IgD-negative memory B cell (primary cell): ENCODE data around the gene MAP3K4. TPM values are rescaled to one million over a fixed set of nuclear protein-coding genes. Genes with fewer than 3 reads are reported as not detected.

Experiments
- H3K27ac Mint-ChIP-seq, 3 donors: one replicate each; pipeline ENCODE4 v1.8.0; 2020 to 2022; ENCODE audit warnings: mild to moderate bottlenecking in 3 of 3, mixed read lengths in 3 of 3, moderate library complexity in 1 of 3
- H3K27me3 Mint-ChIP-seq: one replicate; pipeline ENCODE4 v1.8.0; 2021; ENCODE audit warnings: mixed read lengths
- H3K36me3 Mint-ChIP-seq: one replicate; pipeline ENCODE4 v1.8.0; 2020; ENCODE audit warnings: mild to moderate bottlenecking, mixed read lengths
- H3K4me1 Mint-ChIP-seq, 3 donors: one replicate each; pipeline ENCODE4 v1.8.0; 2020 to 2022; ENCODE audit warnings: mixed read lengths in 3 of 3, mild to moderate bottlenecking in 1 of 3
- H3K4me3 Mint-ChIP-seq, 4 donors: one replicate each; pipeline ENCODE4 v1.8.0; 2020 to 2022; ENCODE audit warnings: mild to moderate bottlenecking in 4 of 4, mixed read lengths in 4 of 4, moderate library complexity in 3 of 4
- H3K9me3 Mint-ChIP-seq, 3 donors: one replicate each; pipeline ENCODE4 v1.8.0; 2020 to 2021; ENCODE audit warnings: mixed read lengths in 3 of 3, mild to moderate bottlenecking in 1 of 3
- polyA plus RNA-seq: library from polyadenylated mRNA; unstranded; fragments of 300-500 nt; fragmentation: Illumina TruSeq; gene quantifications from one replicate; pipeline ENCODE4 v1.2.3, GENCODE V29; 2021

Gene MAP3K4
- polyA plus RNA-seq, 1 donor from 2014 or later: 10.5 TPM

DNA sequence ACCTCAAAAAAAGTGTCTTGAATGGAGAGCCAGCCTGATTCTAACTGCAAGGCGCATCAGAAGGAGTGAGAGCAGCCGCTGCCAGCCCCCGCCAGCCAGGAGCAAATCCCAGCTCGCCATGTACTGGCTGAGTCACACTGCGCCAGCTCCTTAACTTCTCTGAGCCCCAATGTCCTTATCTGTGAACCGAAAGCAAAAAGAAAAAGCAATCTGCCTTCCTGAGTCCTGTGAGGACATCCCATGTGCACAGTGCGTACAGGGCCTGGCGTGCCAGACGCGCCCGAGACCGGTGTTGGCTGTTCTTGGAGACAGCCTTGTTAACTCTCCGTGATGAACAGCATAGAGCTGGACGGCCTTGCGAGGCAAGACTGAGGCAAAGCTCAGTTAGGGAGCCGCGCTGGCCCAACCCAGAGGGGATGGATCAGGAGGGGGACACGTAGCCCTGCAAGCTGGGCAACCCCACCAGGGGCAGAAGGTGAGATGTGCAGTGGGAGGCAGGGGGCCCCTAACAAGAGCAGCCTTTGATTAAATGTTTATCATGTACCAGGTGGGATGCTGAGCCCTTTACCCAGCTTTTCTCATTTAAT lies 159.6 kb downstream of the MAP3K4 start:
- Mint-ChIP-seq H3K27me3 (peaks cover 6% of the 10 kb centered on the region), H3K36me3 (peaks cover 4% of the 10 kb centered on the region), H3K27ac (peak overlapping the region in 1 of 3 donors; percentile 13), H3K4me1 (no peaks in the 10 kb centered on the region), H3K9me3 (peaks cover 0 to 3% (median 0%) of the 10 kb centered on the region in 3 donors), H3K4me3 (no peak overlapping the region)

DNA sequence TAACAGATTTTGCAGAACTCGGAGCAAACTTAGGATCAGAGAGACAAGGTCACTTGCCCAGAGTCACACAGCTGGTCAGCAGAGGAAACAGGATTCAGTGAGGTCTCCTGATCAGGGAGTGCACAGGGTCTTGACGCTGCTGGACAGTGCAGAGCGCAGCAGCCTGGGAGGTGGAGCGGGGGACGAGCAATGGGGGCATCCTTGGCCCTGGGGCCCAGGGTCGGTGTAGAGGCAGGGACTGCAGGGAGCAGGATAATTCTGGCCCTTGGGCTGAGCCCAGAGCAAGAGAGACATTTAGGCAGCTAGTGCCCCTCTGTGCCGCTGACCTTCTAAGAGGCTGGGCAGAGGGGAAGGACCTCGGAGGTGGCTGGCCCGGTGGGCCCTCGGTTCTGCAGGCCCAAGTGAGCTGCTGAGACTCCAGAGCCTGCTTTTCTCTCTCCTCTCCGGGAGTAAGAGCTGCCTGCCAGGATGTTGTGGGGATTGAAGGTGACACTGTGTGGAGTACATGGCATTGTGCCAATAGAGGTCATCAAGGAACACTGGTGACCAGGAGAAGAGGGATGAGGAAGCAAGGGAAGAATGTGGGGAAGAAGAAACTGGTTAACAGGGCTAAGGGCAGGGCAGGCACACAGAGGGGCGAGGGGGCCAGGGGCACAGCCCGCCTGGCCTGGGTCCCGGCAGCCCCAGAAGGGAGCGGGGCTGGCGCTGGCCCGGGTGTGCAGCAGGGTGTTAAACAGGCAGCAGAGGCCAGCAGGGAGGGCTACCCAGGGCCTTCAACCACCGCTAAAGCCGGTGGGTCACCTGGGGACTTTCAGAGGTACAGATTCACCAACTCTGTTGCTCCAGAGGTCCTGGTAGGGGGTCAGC lies 160.3 kb downstream of the MAP3K4 start:
- no peaks in the 10 kb centered on the region for H3K4me1 Mint-ChIP-seq
- H3K36me3 Mint-ChIP-seq: no peaks in the 10 kb centered on the region
- H3K9me3 Mint-ChIP-seq: peaks cover 0 to 3% (median 0%) of the 10 kb centered on the region in 3 donors
- H3K27ac Mint-ChIP-seq: peak overlapping the region in 2 of 3 donors; percentile 10 to 41
- H3K4me3 Mint-ChIP-seq: no peak overlapping the region
- H3K27me3 Mint-ChIP-seq: peaks cover 6% of the 10 kb centered on the region

DNA sequence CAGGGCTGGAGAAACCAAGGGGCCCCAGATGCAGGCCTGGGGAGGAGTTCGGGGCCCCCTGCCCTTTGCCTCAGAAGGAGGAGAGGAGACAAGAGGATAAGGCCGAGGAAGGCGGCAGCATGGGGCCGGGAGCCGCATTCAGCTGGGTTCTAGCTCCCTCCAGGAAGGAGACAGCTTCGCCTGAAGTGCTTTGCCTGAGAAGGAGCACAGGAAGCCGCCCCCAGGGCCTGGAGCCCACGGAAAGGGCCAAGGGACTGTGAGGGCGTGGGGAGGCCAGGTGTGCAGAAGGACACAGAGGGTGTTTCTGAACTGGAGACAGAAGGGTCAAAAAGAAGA lies 160.9 kb downstream of the MAP3K4 start:
- H3K4me1 Mint-ChIP-seq: no peaks in the 10 kb centered on the region
- no peak overlapping the region for H3K4me3 Mint-ChIP-seq
- no peaks in the 10 kb centered on the region for H3K36me3 Mint-ChIP-seq
- peaks cover 6% of the 10 kb centered on the region for H3K27me3 Mint-ChIP-seq
- peaks cover 0 to 3% (median 0%) of the 10 kb centered on the region in 3 donors for H3K9me3 Mint-ChIP-seq
- H3K27ac Mint-ChIP-seq: peak overlapping the region in 1 of 3 donors; percentile 64

DNA sequence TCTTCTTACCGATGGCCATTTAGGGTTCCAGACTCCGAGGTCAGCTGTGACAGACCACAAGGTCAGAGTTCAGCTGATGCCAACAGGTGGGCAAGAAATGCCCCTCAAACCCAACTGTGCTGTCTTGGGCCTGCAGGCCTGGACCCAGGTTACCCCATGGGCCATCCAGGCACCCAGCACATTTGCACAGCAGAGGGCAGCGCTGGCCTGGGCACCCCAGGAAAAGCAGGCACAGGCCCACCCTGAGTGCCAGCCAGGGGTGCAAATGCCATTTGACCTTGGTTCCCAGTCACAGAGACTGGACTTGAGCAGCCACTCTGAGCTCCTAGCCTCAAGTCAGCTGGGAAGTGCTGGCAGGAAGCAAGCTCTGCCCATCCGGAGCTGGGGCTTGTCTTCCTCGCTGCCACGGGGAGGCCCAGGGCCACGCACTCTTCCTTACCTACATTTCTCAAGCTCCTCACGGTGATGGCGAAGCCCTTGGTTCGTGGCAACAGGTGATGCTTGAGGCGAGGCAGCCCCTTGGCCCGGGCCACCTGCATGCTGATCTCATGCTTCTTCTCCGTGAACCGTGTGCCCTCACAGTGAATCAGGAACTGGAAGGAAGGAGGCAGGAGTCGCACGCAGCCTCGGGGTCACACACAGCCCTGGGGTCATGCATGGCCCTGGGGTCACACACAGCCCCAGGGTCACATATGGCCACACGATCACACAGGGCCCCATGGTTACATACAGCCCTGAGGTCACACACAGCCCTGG lies 161.5 kb downstream of the MAP3K4 start:
- peaks cover 0 to 3% (median 2%) of the 10 kb centered on the region in 3 donors for H3K9me3 Mint-ChIP-seq
- peaks cover 2% of the 10 kb centered on the region for H3K36me3 Mint-ChIP-seq
- H3K27ac Mint-ChIP-seq: peak overlapping the region in 1 of 3 donors; percentile 64
- no peak overlapping the region for H3K4me3 Mint-ChIP-seq
- H3K4me1 Mint-ChIP-seq: no peaks in the 10 kb centered on the region
- H3K27me3 Mint-ChIP-seq: peaks cover 6% of the 10 kb centered on the region

DNA sequence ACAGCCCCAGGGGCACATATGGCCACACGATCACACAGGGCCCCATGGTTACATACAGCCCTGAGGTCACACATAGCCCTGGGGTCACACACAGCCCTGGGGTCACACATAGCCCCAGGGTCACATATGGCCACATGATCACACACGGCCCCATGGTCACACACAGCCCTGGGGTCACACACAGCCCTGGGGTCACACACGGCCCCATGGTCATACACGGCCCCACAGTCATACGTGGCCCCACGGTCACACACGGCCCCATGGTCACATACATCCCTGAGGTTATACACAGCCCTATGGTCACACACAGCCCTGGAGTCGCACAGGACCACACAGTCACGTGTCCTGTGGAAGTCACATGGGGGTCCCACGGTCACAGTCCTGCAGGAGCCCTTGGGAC lies 162.2 kb downstream of the MAP3K4 start:
- no peak overlapping the region for H3K27ac Mint-ChIP-seq
- H3K27me3 Mint-ChIP-seq: peaks cover 6% of the 10 kb centered on the region
- no peak overlapping the region for H3K4me3 Mint-ChIP-seq
- H3K9me3 Mint-ChIP-seq: peaks cover 0 to 4% (median 3%) of the 10 kb centered on the region in 3 donors
- peaks cover 2% of the 10 kb centered on the region for H3K36me3 Mint-ChIP-seq
- no peaks in the 10 kb centered on the region for H3K4me1 Mint-ChIP-seq

DNA sequence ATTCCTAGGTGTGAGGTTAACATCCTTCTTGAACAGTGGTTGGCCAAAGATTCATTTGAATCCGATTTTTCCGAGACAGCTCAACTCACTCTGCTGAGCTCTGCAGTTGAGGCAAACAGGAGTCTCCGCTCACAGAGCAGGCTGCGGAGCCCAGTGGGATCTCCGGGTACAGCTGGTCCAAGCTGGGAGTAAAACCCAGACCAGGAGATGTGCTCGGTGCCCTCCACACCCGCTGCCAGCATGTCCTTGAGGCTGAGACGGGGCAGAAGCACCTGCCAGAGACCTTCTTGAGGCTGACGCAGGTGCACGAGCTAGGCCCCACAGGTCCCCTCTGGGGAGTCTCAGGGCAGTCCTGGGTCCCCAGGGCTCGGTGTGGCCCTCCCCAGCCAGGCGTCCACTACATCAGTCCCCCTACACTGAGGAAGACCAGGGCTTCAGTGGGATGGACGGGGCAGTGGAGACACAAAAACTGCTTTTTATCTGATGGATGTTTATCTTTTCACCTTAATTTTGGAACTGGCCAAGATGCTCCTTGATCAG lies 163.3 kb downstream of the MAP3K4 start:
- H3K4me3 Mint-ChIP-seq: no peak overlapping the region
- H3K36me3 Mint-ChIP-seq: peaks cover 2% of the 10 kb centered on the region
- no peak overlapping the region for H3K27ac Mint-ChIP-seq
- no peaks in the 10 kb centered on the region for H3K4me1 Mint-ChIP-seq
- H3K9me3 Mint-ChIP-seq: peaks cover 0 to 4% (median 3%) of the 10 kb centered on the region in 3 donors
- peaks cover 2% of the 10 kb centered on the region for H3K27me3 Mint-ChIP-seq

DNA sequence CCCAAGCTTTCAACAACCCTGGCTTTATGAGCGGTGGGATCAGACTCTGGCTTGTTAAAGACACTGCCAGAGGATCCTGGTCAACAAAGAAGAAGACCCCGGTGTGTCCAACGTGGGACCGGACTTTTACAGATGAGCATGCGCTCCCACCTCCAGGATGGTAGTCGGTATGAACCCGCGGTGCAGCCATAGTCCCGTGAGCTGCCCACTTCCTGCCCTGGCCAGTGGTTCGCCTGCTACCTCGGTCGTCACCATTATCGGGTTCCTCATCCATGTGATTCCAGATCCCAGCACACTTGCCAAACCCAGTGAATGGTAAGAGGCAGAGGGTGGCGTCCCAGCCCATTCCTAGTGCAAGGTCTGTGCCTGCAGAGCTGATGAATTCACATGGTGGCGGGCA lies 169.6 kb downstream of the MAP3K4 start:
- Mint-ChIP-seq H3K4me1 (no peaks in the 10 kb centered on the region), H3K27me3 (no peaks in the 10 kb centered on the region), H3K27ac (no peak overlapping the region), H3K9me3 (peaks cover 0 to 4% (median 0%) of the 10 kb centered on the region in 3 donors), H3K36me3 (peaks cover 2% of the 10 kb centered on the region), H3K4me3 (no peak overlapping the region)

DNA sequence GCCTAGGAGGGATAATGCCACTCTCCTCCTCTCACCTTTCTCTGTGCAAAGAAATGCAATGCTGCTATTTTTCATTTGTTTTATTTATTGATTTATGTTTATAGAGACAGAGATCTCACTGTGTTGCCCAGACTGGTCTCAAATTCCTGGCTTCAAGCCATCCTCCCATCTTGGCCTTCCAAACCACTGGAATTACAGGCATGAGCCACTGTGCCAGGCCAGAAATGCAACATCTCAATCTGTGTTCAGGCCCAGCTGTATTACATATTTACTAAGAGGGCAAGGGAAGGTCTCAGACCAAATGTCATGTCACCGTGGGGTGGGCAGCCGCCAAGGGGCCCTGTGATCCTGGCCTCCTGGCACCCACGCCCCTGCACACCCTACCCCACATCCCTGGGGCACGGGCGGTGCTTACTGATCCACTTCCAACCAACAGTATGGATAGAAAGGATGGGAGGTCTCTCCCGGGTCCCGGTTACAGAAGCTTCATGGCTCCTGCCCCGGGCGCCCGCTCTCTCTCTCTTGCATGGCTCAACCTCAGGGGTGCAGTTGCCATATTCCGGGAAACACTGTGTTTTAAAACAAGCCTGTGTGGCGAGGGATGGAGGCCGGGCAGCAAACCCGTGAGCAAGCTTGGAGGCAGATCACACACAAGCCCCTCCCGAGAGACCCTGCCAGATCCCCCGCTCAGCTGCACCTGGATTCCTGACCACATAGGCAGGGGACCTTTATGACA lies 170.5 kb downstream of the MAP3K4 start:
- Mint-ChIP-seq H3K9me3 (peaks cover 0 to 4% (median 0%) of the 10 kb centered on the region in 3 donors), H3K4me3 (no peak overlapping the region), H3K27me3 (no peaks in the 10 kb centered on the region), H3K36me3 (peaks cover 2% of the 10 kb centered on the region), H3K4me1 (no peaks in the 10 kb centered on the region), H3K27ac (no peak overlapping the region)

DNA sequence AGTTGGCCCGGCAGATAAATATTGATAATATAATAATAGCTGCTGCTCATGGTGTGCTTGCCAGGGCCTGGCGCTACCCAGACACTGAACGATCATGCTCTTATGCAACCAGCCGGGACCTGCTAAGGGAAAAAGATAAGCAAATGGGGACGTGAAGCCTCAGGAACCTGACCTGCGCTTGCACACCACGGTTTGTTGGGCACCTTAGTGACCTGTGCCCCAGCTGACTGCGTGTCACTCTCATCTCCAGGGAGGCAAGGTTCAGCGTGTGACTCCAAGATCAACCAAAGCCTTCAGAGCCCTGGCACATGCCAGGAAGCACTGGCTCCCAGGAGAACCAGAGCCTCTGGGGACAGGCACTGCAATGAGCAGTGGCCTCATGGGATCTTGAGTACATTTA lies 171.2 kb downstream of the MAP3K4 start:
- no peaks in the 10 kb centered on the region for H3K27me3 Mint-ChIP-seq
- peaks cover 0 to 4% (median 0%) of the 10 kb centered on the region in 3 donors for H3K9me3 Mint-ChIP-seq
- H3K4me3 Mint-ChIP-seq: no peak overlapping the region
- H3K36me3 Mint-ChIP-seq: peaks cover under 1% of the 10 kb centered on the region
- no peak overlapping the region for H3K27ac Mint-ChIP-seq
- H3K4me1 Mint-ChIP-seq: no peaks in the 10 kb centered on the region

DNA sequence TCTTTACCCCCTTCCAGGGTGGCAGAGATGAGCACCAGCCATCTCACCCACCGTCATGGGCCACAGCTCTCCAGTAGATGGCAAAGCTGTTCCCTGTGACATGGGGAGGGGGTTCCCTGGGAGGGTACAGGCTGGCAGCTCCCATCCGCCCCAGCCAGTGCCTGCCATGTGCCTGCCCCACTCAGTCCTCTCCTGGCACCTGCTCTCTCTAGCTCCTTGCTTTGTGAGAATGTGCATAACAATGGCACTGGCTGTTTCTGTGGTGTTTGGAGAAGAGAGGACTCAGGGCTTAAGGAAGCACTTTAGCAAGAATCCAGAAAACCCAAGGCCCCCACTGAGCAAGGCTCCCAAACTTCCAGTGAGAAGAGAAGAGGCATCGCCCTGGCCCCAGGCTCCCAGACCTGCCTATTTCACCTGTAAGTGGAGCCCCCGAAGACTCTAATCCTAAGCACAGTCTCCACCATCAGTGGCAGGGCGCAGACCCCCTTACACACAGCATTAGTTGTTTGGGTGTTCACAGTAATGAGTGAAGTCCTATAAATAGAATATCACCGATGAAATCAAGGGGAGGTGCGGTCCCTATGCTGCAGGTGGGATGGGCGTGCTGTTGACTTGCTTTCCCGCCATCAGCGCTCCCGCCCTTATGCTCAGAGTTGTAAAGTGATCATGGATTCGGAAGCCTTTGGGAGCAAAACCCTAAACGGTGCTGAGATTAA lies 172.1 kb downstream of the MAP3K4 start:
- H3K36me3 Mint-ChIP-seq: peaks cover 3% of the 10 kb centered on the region
- H3K4me1 Mint-ChIP-seq: peaks cover 0 to 1% (median 1%) of the 10 kb centered on the region in 3 donors
- H3K27ac Mint-ChIP-seq: peak overlapping the region in 1 of 3 donors; percentile 47
- H3K27me3 Mint-ChIP-seq: no peaks in the 10 kb centered on the region
- no peaks in the 10 kb centered on the region for H3K9me3 Mint-ChIP-seq
- no peak overlapping the region for H3K4me3 Mint-ChIP-seq

DNA sequence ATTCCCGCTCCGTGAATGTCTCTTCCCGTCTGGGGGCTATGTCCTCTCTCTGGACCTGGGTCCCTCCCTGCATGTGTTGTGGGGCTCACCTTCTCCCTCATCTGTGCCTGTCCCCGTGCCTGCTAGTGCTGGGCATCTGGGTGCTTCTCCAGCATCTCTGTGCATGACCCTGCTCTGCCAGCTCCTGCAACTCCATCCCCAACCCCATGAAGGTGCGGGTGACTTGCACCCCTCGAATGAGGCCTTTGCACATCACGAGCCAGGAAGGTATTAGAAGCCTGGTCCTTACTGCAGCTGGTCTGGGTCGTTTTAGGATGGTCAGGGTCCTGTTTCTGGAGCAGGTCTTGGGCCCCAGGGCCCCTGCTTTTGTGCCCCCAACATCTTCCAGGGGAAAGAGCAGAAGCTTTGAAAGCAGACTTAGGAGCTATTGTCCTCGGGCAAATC lies 172.6 kb downstream of the MAP3K4 start:
- Mint-ChIP-seq H3K27ac (no peak overlapping the region), H3K36me3 (peaks cover 3% of the 10 kb centered on the region), H3K27me3 (no peaks in the 10 kb centered on the region), H3K9me3 (no peaks in the 10 kb centered on the region), H3K4me3 (no peak overlapping the region), H3K4me1 (peaks cover 0 to 7% (median 6%) of the 10 kb centered on the region in 3 donors)

DNA sequence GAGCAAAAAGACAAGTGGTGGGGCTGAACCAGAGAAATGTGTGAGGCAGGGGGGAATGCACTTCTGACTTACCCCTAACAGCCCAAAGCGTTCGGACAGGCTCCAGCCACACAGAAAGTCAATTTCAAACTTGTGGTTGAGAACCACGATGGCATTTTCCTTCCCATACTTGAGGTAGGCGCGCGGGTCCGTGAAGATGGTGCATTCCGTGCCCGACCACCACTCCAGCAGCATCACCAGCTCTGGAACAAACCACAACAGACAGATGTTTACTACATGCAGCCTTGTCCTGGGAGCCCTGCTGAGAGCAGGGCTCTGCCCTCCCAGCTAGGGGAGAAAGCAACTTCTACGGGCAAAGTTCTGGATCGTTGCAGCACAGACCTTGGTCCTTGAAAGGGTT lies 174.6 kb downstream of the MAP3K4 start:
- Mint-ChIP-seq H3K27me3 (no peaks in the 10 kb centered on the region), H3K27ac (no peak overlapping the region)

DNA sequence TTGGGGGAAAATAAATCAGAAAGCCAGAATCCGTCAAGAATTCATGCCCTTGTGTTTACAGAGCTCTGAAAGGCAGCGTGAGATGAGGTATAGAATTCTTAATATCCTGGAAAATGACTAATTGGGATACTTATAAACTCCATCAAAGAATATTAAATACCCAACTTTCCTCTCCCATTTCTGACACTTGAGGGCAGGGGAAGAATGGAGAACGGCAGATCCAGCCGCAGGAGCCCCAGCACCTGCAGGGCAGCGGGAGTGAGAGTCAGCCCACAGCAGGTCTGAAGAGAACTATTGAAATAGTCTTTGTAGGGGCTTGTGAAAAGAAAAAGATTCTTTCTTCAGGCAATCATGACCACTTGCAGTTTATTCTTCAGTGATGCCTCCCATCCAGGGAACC lies 175.1 kb downstream of the MAP3K4 start:
- Mint-ChIP-seq H3K4me1 (peaks cover 14 to 24% (median 21%) of the 10 kb centered on the region in 3 donors), H3K9me3 (no peaks in the 10 kb centered on the region), H3K27me3 (no peaks in the 10 kb centered on the region), H3K27ac (no peak overlapping the region), H3K4me3 (no peak overlapping the region), H3K36me3 (peaks cover 3% of the 10 kb centered on the region)

More for the DNA sequence above, 174.6 kb downstream of the MAP3K4 start:
- H3K36me3 Mint-ChIP-seq: peaks cover 3% of the 10 kb centered on the region
- H3K4me3 Mint-ChIP-seq: no peak overlapping the region
- H3K4me1 Mint-ChIP-seq: peaks cover 14 to 24% (median 21%) of the 10 kb centered on the region in 3 donors
- no peaks in the 10 kb centered on the region for H3K9me3 Mint-ChIP-seq
